MM.1S (cell line): ENCODE results near the gene CDK16.

Source experiments
- DNase-seq: peaks from one replicate; pipeline ENCODE4 v3.0.0-alpha.2; 2015
- H2AFZ ChIP-seq: fragments of 300-600 bp; sonication (generic); 2 replicates; pipeline ENCODE4 v1.6.0; 2016; ENCODE audit warnings: antibody characterized with exemption, low read length
- H3F3A ChIP-seq: fragments of 300-600 bp; sonication (generic); 2 replicates; pipeline ENCODE4 v1.6.1; 2016; ENCODE audit warnings: mild to moderate bottlenecking, antibody characterized with exemption, low read length, moderate library complexity, mixed read lengths; ENCODE audit not compliant: insufficient read depth
- H3K27ac ChIP-seq: fragments of 300-600 bp; sonication (generic); 2 replicates; pipeline ENCODE4 v1.5.1; 2016; ENCODE audit warnings: mild to moderate bottlenecking, low read length
- H3K27me3 ChIP-seq: fragments of 300-600 bp; sonication (generic); replicated peaks from 2 replicates; pipeline ENCODE4 v1.6.0; 2016; ENCODE audit warnings: low read length; ENCODE audit not compliant: insufficient read depth
- H3K36me3 ChIP-seq: fragments of 300-600 bp; sonication (generic); replicated peaks from 2 replicates; pipeline ENCODE4 v1.6.1; 2016; ENCODE audit warnings: mild to moderate bottlenecking, low read length, mixed read lengths; ENCODE audit not compliant: insufficient read depth
- H3K4me1 ChIP-seq: fragments of 300-600 bp; sonication (generic); 2 replicates; pipeline ENCODE4 v1.6.1; 2016; ENCODE audit warnings: low read length, mixed read lengths
- H3K4me2 ChIP-seq: fragments of 300-600 bp; sonication (generic); 2 replicates; pipeline ENCODE4 v1.6.0; 2016; ENCODE audit warnings: low read depth, low read length
- H3K4me3 ChIP-seq: fragments of 300-600 bp; sonication (generic); 2 replicates; pipeline ENCODE4 v1.5.1; 2016; ENCODE audit warnings: low read length, mixed read lengths
- H3K79me2 ChIP-seq: fragments of 300-600 bp; sonication (generic); 2 replicates; pipeline ENCODE4 v1.6.1; 2016; ENCODE audit warnings: mixed run types, low read length, mixed read lengths
- H3K9ac ChIP-seq: fragments of 300-600 bp; sonication (generic); 2 replicates; pipeline ENCODE4 v1.6.1; 2016; ENCODE audit warnings: low read length, mixed read lengths
- H3K9me2 ChIP-seq: fragments of 300-600 bp; sonication (generic); replicated peaks from 2 replicates; pipeline ENCODE4 v1.6.1; 2016; ENCODE audit warnings: mild to moderate bottlenecking, low read length, mixed read lengths; ENCODE audit not compliant: insufficient read depth
- H3K9me3 ChIP-seq: fragments of 300-600 bp; sonication (generic); replicated peaks from 2 replicates; pipeline ENCODE4 v1.6.1; 2016; ENCODE audit warnings: mild to moderate bottlenecking, low read length, mixed read lengths; ENCODE audit not compliant: insufficient read depth
- H4K20me1 ChIP-seq: fragments of 300-600 bp; sonication (generic); 2 replicates; pipeline ENCODE4 v1.6.1; 2016; ENCODE audit warnings: mild to moderate bottlenecking, low read length, moderate library complexity, mixed read lengths; ENCODE audit not compliant: insufficient read depth
- EZH2 ChIP-seq: fragments of 300-600 bp; sonication (generic); optimal IDR thresholded peaks from 2 replicates; pipeline ENCODE3; 2017; ENCODE audit warnings: low read depth, mild to moderate bottlenecking, antibody characterized with exemption, low read length, mixed read lengths
- EZH2phosphoT487 ChIP-seq: fragments of 300-600 bp; sonication (generic); IDR thresholded peaks from 2 replicates; pipeline ENCODE4 v1.6.1; 2018; ENCODE audit warnings: antibody characterized with exemption, low read length
- TF ChIP-seq, protein P1 (sequence below): fragments of 300-600 bp; sonication (generic); IDR thresholded peaks from 2 replicates; pipeline ENCODE4 v1.5.1; 2016; ENCODE audit warnings: antibody characterized with exemption, low read length, mixed read lengths

CDK16 gene

DNA sequence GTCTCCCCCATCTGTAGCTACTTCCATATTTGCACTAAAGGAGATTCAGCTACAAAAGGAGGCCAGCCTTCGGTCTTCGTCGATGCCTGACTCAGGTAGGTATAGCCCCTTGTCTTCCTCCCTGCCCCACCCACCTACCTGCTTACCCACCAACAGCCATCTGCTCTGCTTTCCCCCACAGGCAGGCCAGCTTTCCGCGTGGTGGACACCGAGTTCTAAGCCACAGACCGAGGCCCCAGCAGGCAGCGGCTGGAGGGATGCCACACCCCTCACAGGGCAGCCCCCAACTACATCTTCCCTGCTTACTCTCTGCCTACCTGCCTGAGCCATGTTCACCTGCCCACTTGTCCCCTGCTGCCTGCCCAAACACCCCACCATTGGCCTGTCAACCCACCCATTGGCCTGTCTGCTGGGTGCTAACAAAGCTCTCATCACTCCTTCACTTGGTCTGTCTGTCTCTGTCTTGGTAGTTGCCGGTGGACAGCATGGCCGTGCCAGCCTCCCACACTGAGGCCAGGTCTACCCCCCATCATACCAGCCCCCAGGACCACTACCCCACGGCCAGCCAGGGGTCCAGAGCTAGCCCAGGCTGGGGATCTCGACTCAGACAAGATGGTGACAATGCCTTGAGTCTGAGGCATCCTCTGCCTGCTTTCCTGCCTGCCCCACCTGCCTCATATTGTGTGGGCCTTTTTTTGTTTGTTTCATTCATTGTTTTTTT, 10.2 kb downstream of the CDK16 start:
- DNase-seq, result no peak
- Histone ChIP-seq H3K9me3 (no peaks in the 10 kb centered on the region), H3K9me2 (no peaks in the 10 kb centered on the region), H2AFZ (no peak overlapping the region), H3K9ac (no peak overlapping the region), H4K20me1 (no peaks in the 10 kb centered on the region), H3K36me3 (no peaks in the 10 kb centered on the region), H3K27ac (no peak overlapping the region), H3K4me1 (no peaks in the 10 kb centered on the region), H3K4me3 (no peak overlapping the region), H3K4me2 (no peak overlapping the region), H3K79me2 (no peaks in the 10 kb centered on the region), H3K27me3 (no peaks in the 10 kb centered on the region), H3F3A (peaks cover 13% of the 10 kb centered on the region)
- TF ChIP-seq, protein P1, sequence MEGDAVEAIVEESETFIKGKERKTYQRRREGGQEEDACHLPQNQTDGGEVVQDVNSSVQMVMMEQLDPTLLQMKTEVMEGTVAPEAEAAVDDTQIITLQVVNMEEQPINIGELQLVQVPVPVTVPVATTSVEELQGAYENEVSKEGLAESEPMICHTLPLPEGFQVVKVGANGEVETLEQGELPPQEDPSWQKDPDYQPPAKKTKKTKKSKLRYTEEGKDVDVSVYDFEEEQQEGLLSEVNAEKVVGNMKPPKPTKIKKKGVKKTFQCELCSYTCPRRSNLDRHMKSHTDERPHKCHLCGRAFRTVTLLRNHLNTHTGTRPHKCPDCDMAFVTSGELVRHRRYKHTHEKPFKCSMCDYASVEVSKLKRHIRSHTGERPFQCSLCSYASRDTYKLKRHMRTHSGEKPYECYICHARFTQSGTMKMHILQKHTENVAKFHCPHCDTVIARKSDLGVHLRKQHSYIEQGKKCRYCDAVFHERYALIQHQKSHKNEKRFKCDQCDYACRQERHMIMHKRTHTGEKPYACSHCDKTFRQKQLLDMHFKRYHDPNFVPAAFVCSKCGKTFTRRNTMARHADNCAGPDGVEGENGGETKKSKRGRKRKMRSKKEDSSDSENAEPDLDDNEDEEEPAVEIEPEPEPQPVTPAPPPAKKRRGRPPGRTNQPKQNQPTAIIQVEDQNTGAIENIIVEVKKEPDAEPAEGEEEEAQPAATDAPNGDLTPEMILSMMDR, result no peak
- no peak for TF ChIP-seq EZH2phosphoT487
- TF ChIP-seq EZH2, result no peak

- no peaks in the 10 kb centered on the region for H3K36me3 ChIP-seq
- TF ChIP-seq EZH2phosphoT487 (no peak), EZH2 (no peak)
- TF ChIP-seq, protein P1, result no peak
- H3F3A ChIP-seq, result peaks cover 13% of the 10 kb centered on the region
- no peaks in the 10 kb centered on the region for H4K20me1 ChIP-seq
- no peaks in the 10 kb centered on the region for H3K9me2 ChIP-seq
- no peak overlapping the region for H2AFZ ChIP-seq
- no peak overlapping the region for H3K9ac ChIP-seq
- no peak overlapping the region for H3K4me3 ChIP-seq
- no peak overlapping the region for H3K4me2 ChIP-seq
- no peaks in the 10 kb centered on the region for H3K4me1 ChIP-seq
- H3K79me2 ChIP-seq, result no peaks in the 10 kb centered on the region
- no peaks in the 10 kb centered on the region for H3K27me3 ChIP-seq
- no peak for DNase-seq
- H3K27ac ChIP-seq, result no peak overlapping the region
- H3K9me3 ChIP-seq, result no peaks in the 10 kb centered on the region
These were observed 10.9 kb downstream of the CDK16 start for GRCh38 chrX:47229427-47229826.

DNA sequence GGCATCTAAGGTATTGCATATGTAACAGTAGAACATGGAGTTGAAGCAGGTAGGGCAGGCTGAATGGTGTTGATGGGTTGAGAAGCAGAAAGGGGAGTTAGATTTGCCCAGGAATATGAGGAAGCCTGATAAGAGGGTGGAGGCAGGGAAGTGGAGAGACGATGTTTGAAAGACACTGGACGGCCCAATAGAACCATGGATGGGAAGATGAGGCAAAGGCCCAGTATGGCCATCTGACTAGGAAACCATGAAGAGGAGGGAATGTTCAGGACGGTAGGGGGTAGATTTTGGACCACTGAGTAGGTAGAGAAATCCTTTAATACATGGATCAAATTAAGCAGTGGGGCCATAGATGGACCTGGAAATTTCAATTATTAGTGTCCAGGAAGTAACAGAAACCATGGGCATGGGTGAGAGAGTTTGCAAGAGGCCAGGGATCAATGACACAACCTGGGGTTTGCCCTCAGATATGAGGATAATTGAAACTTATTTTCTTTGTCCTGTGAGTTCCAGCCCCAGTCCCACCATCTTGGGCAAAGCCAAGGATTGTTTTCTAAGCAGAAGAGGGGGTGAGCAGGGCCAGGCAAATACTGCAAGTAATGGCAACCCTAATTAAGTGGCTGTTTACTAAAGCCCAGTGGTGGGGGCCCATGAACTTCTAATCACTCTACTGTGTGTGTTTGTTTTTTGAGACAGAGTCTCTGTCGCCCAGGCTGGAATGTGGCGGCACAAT, 11.8 kb downstream of the CDK16 start:
- Histone ChIP-seq H3K4me1 (no peaks in the 10 kb centered on the region), H3K4me2 (no peak overlapping the region), H3K9me2 (no peaks in the 10 kb centered on the region), H3K9ac (no peak overlapping the region), H3K4me3 (no peak overlapping the region), H3K79me2 (0 out of 2 replicates have a peak, but pooled peaks cover under 1% of the 10 kb centered on the region), H3K27me3 (no peaks in the 10 kb centered on the region), H3K27ac (no peak overlapping the region), H3K36me3 (no peaks in the 10 kb centered on the region), H4K20me1 (no peaks in the 10 kb centered on the region), H3F3A (peaks cover 13% of the 10 kb centered on the region), H3K9me3 (no peaks in the 10 kb centered on the region), H2AFZ (no peak overlapping the region)
- TF ChIP-seq EZH2phosphoT487 (no peak), EZH2 (no peak)
- DNase-seq, result no peak

DNA sequence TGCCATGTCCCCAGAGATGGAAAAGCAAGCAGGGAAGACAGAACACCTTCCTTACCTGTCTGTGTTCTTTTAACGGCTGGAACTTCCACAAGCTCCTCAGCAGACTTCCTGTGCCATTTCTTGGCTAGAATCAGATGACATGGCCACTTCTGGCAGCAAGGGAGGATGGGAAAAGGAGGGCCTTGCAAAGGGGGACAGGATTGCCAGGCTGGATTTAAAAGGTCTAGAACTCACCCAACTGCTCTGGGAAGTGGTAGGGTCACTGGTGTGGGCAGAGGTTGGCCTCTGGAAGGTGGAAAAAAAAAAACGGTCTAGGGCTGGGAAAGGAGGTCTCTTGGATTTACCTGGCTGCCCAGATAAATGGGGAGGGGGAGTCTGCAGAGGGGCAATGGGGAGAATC, 12.7 kb downstream of the CDK16 start:
- H4K20me1 ChIP-seq, result no peaks in the 10 kb centered on the region
- H3K79me2 ChIP-seq, result 0 out of 2 replicates have a peak, but pooled peaks cover 2% of the 10 kb centered on the region
- H3K4me2 ChIP-seq, result no peak overlapping the region
- no peak overlapping the region for H2AFZ ChIP-seq
- no peak for TF ChIP-seq EZH2
- TF ChIP-seq EZH2phosphoT487, result no peak
- TF ChIP-seq, protein P1, result no peak
- H3K27me3 ChIP-seq, result no peaks in the 10 kb centered on the region
- H3K9ac ChIP-seq, result no peak overlapping the region
- H3K4me1 ChIP-seq, result no peaks in the 10 kb centered on the region
- H3K36me3 ChIP-seq, result no peaks in the 10 kb centered on the region
- H3K27ac ChIP-seq, result no peak overlapping the region
- peaks cover 13% of the 10 kb centered on the region for H3F3A ChIP-seq
- H3K4me3 ChIP-seq, result no peak overlapping the region
- H3K9me2 ChIP-seq, result no peaks in the 10 kb centered on the region
- H3K9me3 ChIP-seq, result no peaks in the 10 kb centered on the region
- DNase-seq, result no peak
